Measurements from ENCODE around the gene BNC2. TPM values are rescaled to one million over a fixed set of nuclear protein-coding genes. Genes with fewer than 3 reads are reported as not detected.
A peak's percentile ranks its signal among the peaks of the same experiment; 100 is the strongest.

BNC2 gene
- total RNA-seq, 1 donor from 2014 or later, result 2.9 TPM

- no peak for TF ChIP-seq CTCF (conservative IDR thresholded peaks at IDR 0.05; ENCODE audit: low read depth, low read length)
- peak overlapping the region; percentile 14 for H3K4me3 ChIP-seq (ENCODE audit: low read depth, low read length)
- DNase-seq (ENCODE audit: low read depth), result peak; percentile 70
These were observed 250.5 kb downstream of the BNC2 start for GRCh38 chr9:16619914-16620520.

GRCh38 chr9:16619402-16619801, 251.1 kb downstream of the BNC2 start:
- H3K4me3 ChIP-seq (ENCODE audit: low read depth, low read length), result peak overlapping the region; percentile 14
- no peak for TF ChIP-seq CTCF (conservative IDR thresholded peaks at IDR 0.05; ENCODE audit: low read depth, low read length)
- no peak for DNase-seq (ENCODE audit: low read depth)

GRCh38 chr9:16618524-16618923, 251.9 kb downstream of the BNC2 start:
- DNase-seq (ENCODE audit: low read depth), result no peak

GRCh38 chr9:16616686-16617085, 253.8 kb downstream of the BNC2 start:
- TF ChIP-seq CTCF (conservative IDR thresholded peaks at IDR 0.05; ENCODE audit: low read depth, low read length), result no peak
- no peak for DNase-seq (ENCODE audit: low read depth)
- no peak overlapping the region for H3K4me3 ChIP-seq (ENCODE audit: low read depth, low read length)

More at GRCh38 chr9:16618524-16618923, 251.9 kb downstream of the BNC2 start:
- TF ChIP-seq CTCF (conservative IDR thresholded peaks at IDR 0.05; ENCODE audit: low read depth, low read length), result no peak
- H3K4me3 ChIP-seq (ENCODE audit: low read depth, low read length), result no peak overlapping the region

GRCh38 chr9:16615451-16615850, 255.0 kb downstream of the BNC2 start:
- H3K4me3 ChIP-seq (ENCODE audit: low read depth, low read length), result no peak overlapping the region
- no peak for DNase-seq (ENCODE audit: low read depth)
- TF ChIP-seq CTCF (conservative IDR thresholded peaks at IDR 0.05; ENCODE audit: low read depth, low read length), result no peak

GRCh38 chr9:16613605-16614004, 256.9 kb downstream of the BNC2 start:
- H3K4me3 ChIP-seq (ENCODE audit: low read depth, low read length), result no peak overlapping the region
- no peak for DNase-seq (ENCODE audit: low read depth)
- no peak for TF ChIP-seq CTCF (conservative IDR thresholded peaks at IDR 0.05; ENCODE audit: low read depth, low read length)

- H3K4me3 ChIP-seq (ENCODE audit: low read depth, low read length), result no peak overlapping the region
- TF ChIP-seq CTCF (conservative IDR thresholded peaks at IDR 0.05; ENCODE audit: low read depth, low read length), result no peak
- no peak for DNase-seq (ENCODE audit: low read depth)
These were observed 257.4 kb downstream of the BNC2 start for GRCh38 chr9:16613051-16613450.

Data from epithelial cell of proximal tubule (primary cell).